ENCODE results near the gene EYS.
"Not testable (repeated sequence)": the region's sequence is repeated elsewhere in the genome, so short reads cannot be mapped to it uniquely, and the experiment has no call there.

Gene EYS

GRCh38 chr6:63774961-63775360, 1932.1 kb downstream of the EYS start:
- no peak overlapping the region for H3K4me3 ChIP-seq (ENCODE audit: low read depth, low read length)
- TF ChIP-seq CTCF (IDR thresholded peaks at IDR 0.05; ENCODE audit: control insufficient read depth, extremely low read depth, insufficient read depth) = no peak
- DNase-seq (ENCODE audit: low read depth) = no peak

- no peak for DNase-seq (ENCODE audit: low read depth)
- TF ChIP-seq CTCF (IDR thresholded peaks at IDR 0.05; ENCODE audit: control insufficient read depth, extremely low read depth, insufficient read depth) = no peak
- no peak overlapping the region for H3K4me3 ChIP-seq (ENCODE audit: low read depth, low read length)
These were observed 1933.8 kb downstream of the EYS start for GRCh38 chr6:63773200-63773599.

- DNase-seq (ENCODE audit: low read depth) = no peak
- TF ChIP-seq CTCF (IDR thresholded peaks at IDR 0.05; ENCODE audit: control insufficient read depth, extremely low read depth, insufficient read depth) = no peak
- H3K4me3 ChIP-seq (ENCODE audit: low read depth, low read length) = no peak overlapping the region
These were observed 1941.2 kb downstream of the EYS start for GRCh38 chr6:63765828-63766227.

GRCh38 chr6:63764318-63764916, 1942.6 kb downstream of the EYS start:
- H3K4me3 ChIP-seq (ENCODE audit: low read depth, low read length) = no peak overlapping the region
- DNase-seq (ENCODE audit: low read depth) = peak; percentile 7
- TF ChIP-seq CTCF (IDR thresholded peaks at IDR 0.05; ENCODE audit: control insufficient read depth, extremely low read depth, insufficient read depth) = peak; percentile 13; the same call in 1 of the 2 replicates

- H3K4me3 ChIP-seq (ENCODE audit: low read depth, low read length) = no peak overlapping the region
- TF ChIP-seq CTCF (IDR thresholded peaks at IDR 0.05; ENCODE audit: control insufficient read depth, extremely low read depth, insufficient read depth) = no peak
- no peak for DNase-seq (ENCODE audit: low read depth)
These were observed 1946.8 kb downstream of the EYS start for GRCh38 chr6:63760199-63760598.

- 0 out of 2 replicates have a peak, but pooled peaks have one; percentile 24 for TF ChIP-seq CTCF (IDR thresholded peaks at IDR 0.05; ENCODE audit: control insufficient read depth, extremely low read depth, insufficient read depth)
- no peak for DNase-seq (ENCODE audit: low read depth)
- H3K4me3 ChIP-seq (ENCODE audit: low read depth, low read length) = no peak overlapping the region
These were observed 1947.4 kb downstream of the EYS start for GRCh38 chr6:63759605-63760105.

GRCh38 chr6:63757826-63758225, 1949.2 kb downstream of the EYS start:
- DNase-seq (ENCODE audit: low read depth) = no peak
- no peak for TF ChIP-seq CTCF (IDR thresholded peaks at IDR 0.05; ENCODE audit: control insufficient read depth, extremely low read depth, insufficient read depth)
- no peak overlapping the region for H3K4me3 ChIP-seq (ENCODE audit: low read depth, low read length)

- DNase-seq (ENCODE audit: low read depth); H3K4me3 ChIP-seq (ENCODE audit: low read depth, low read length): not testable (repeated sequence)
These were observed 1949.8 kb downstream of the EYS start for GRCh38 chr6:63757275-63757674.

Data from LNCaP clone FGC (cell line).